ENCODE measurements around the gene ZNF732. TPM values are rescaled to one million over a fixed set of nuclear protein-coding genes. Genes with fewer than 3 reads are reported as not detected.
"Not testable (repeated sequence)": the region's sequence is repeated elsewhere in the genome, so short reads cannot be mapped to it uniquely, and the experiment has no call there.

ZNF732 gene
- total and polyA plus RNA-seq, 8 donors: 0.08 to 0.19 (median 0.09) TPM; not detected in 2

- H3K4me1 ChIP-seq: no peaks in the 10 kb centered on the region
- TF ChIP-seq, protein P1, sequence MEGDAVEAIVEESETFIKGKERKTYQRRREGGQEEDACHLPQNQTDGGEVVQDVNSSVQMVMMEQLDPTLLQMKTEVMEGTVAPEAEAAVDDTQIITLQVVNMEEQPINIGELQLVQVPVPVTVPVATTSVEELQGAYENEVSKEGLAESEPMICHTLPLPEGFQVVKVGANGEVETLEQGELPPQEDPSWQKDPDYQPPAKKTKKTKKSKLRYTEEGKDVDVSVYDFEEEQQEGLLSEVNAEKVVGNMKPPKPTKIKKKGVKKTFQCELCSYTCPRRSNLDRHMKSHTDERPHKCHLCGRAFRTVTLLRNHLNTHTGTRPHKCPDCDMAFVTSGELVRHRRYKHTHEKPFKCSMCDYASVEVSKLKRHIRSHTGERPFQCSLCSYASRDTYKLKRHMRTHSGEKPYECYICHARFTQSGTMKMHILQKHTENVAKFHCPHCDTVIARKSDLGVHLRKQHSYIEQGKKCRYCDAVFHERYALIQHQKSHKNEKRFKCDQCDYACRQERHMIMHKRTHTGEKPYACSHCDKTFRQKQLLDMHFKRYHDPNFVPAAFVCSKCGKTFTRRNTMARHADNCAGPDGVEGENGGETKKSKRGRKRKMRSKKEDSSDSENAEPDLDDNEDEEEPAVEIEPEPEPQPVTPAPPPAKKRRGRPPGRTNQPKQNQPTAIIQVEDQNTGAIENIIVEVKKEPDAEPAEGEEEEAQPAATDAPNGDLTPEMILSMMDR (IDR thresholded peaks at IDR 0.05): peak; percentile 59 to 88 (median 78)
- peak overlapping the region in 2 of 4 donors; percentile 44 to 51 for H3K27ac ChIP-seq
- peak overlapping the region; percentile 18 to 39 (median 32) for H3K4me3 ChIP-seq
- ATAC-seq (peak; percentile 97 to 100 (median 99)), DNase-seq (peak; percentile 38 to 70 (median 52)), FAIRE-seq (peak; percentile 75)
- H3K27me3 ChIP-seq: no peaks in the 10 kb centered on the region
- no peaks in the 10 kb centered on the region for H3K36me3 ChIP-seq
- intact Hi-C loops (cut with DNase I): no loop called here
- H3K9me3 ChIP-seq: no peaks in the 10 kb centered on the region
- 22 to 28% methylated on average over 15 of the region's 15 CpGs for WGBS, 2 donors
These were observed 63.0 kb downstream of the ZNF732 start for GRCh38 chr4:242121-242848.

DNA sequence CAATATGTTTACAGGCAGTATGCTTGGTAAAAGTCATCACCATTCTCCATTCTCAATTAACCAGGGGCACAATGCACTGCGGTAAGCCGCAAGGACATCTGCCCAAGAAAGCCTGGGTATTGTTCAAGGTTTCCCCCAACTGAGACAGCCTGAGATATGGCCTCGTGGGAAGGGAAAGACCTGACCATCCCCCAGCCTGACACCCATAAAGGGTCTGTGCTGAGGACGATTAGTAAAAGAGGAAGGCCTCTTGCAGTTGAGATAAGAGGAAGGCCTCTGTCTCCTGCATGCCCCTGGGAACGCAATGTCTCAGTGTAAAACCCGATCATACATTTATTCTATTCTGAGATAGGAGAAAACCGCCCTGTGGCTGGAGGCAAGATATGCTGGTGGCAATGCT is 63.9 kb downstream of the ZNF732 start:
- H3K27ac ChIP-seq; ATAC-seq; FAIRE-seq; H3K36me3 ChIP-seq; H3K27me3 ChIP-seq; H3K9me3 ChIP-seq; intact Hi-C loops (cut with DNase I); H3K4me1 ChIP-seq; H3K4me3 ChIP-seq; DNase-seq: not testable (repeated sequence)
- WGBS, 2 donors: 63 to 68% methylated on average over 7 of the region's 7 CpGs

GRCh38 chr4:236028-236427 is 69.2 kb downstream of the ZNF732 start:
- Histone ChIP-seq H3K27me3 (no peaks in the 10 kb centered on the region), H3K4me1 (no peaks in the 10 kb centered on the region), H3K9me3 (no peaks in the 10 kb centered on the region), H3K4me3 (no peak overlapping the region), H3K27ac (no peak overlapping the region), H3K36me3 (no peaks in the 10 kb centered on the region)
- TF ChIP-seq, protein P1 (IDR thresholded peaks at IDR 0.05): no peak
- 95 to 97% methylated on average over 2 of the region's 2 CpGs for WGBS, 2 donors
- FAIRE-seq (no peak), DNase-seq (no peak), ATAC-seq (no peak)
- intact Hi-C loops (cut with DNase I): no loop called here

DNA sequence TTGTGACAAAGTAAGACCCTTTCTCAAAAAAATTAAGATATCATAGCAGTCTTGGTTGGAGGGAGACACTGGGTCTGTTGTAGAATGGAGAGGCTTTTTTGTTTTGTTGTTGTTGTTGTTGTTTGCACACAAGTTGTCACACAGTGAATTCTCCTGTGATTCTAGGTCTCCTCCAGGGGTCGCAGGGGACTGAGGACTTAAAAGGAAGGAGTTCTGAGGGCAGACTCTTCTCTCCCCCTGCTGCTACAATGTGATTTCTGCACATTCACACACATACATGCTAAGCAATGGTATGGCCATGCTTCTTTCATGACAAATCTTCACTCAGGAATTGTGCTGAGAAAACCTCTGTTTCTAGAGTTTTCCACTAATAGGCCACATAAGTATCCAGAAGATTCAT is 71.1 kb downstream of the ZNF732 start:
- Histone ChIP-seq H3K9me3 (no peaks in the 10 kb centered on the region), H3K4me3 (no peak overlapping the region), H3K27ac (no peak overlapping the region), H3K4me1 (no peaks in the 10 kb centered on the region), H3K27me3 (no peaks in the 10 kb centered on the region), H3K36me3 (no peaks in the 10 kb centered on the region)
- WGBS, 2 donors: 74 to 92% methylated on average over 1 of the region's 1 CpG
- FAIRE-seq (no peak), DNase-seq (no peak), ATAC-seq (no peak)
- intact Hi-C loops (cut with DNase I): no loop called here
- TF ChIP-seq, protein P1 (IDR thresholded peaks at IDR 0.05): no peak

- WGBS, 2 donors: 99 to 100% methylated on average over 1 of the region's 1 CpG
- Histone ChIP-seq H3K27ac (no peak overlapping the region), H3K4me3 (no peak overlapping the region), H3K36me3 (no peaks in the 10 kb centered on the region), H3K27me3 (no peaks in the 10 kb centered on the region), H3K4me1 (no peaks in the 10 kb centered on the region), H3K9me3 (no peaks in the 10 kb centered on the region)
- DNase-seq (no peak), ATAC-seq (no peak), FAIRE-seq (no peak)
- TF ChIP-seq, protein P1 (IDR thresholded peaks at IDR 0.05): no peak
- intact Hi-C loops (cut with DNase I): no loop called here
These were observed 81.3 kb downstream of the ZNF732 start for GRCh38 chr4:223913-224497.

Small RNA genes lying within 50 kb of the gene (microRNA-seq; reads per million reads assigned to microRNA genes)
- gene MIR571: 0 reads per million in 2 donors

Other genes with a start within 250 kb of the ZNF732 start
- 1 to 10 TPM; 1.9 to 5.8 (median 2.3) TPM for gene ZNF718, start 181.0 kb downstream of the ZNF732 start, total RNA-seq
- gene ZNF718, start 181.0 kb downstream of the ZNF732 start, polyA plus RNA-seq: 1 to 10 TPM; 1.2 TPM
- 10 to 100 TPM in 1 of 6 donors, 1 to 10 TPM in 5; 6.8 to 14.0 (median 8.3) TPM for gene ZNF141, start 32.3 kb upstream of the ZNF732 start, total RNA-seq
- gene ZNF141, start 32.3 kb upstream of the ZNF732 start, polyA plus RNA-seq: 1 to 10 TPM; 2.8 to 7.3 TPM
- gene ZNF721, start 193.7 kb upstream of the ZNF732 start, total RNA-seq: 10 to 100 TPM; 10.7 to 19.6 (median 13.8) TPM
- gene ZNF721, start 193.7 kb upstream of the ZNF732 start, polyA plus RNA-seq: 1 to 10 TPM; 7.3 to 10.0 TPM
- gene PIGG, start 193.7 kb upstream of the ZNF732 start, total RNA-seq: 10 to 100 TPM; 15.4 to 32.7 (median 22.6) TPM
- gene PIGG, start 193.7 kb upstream of the ZNF732 start, polyA plus RNA-seq: 10 to 100 TPM; 42.1 to 47.4 TPM